Airway epithelial cell (primary cell): ENCODE data around the gene ZNF503. TPM values are rescaled to one million over a fixed set of nuclear protein-coding genes. Genes with fewer than 3 reads are reported as not detected.

Experiments
- total RNA-seq: library from RNA; depleted of rRNA; stranded (reverse); fragments of >200 nt; gene quantifications from 2 replicates; pipeline ENCODE4 v1.2.3, GENCODE V29; 2015

The ZNF503 gene
- total RNA-seq: 18.6 and 22.7 TPM in 2 replicates

DNA sequence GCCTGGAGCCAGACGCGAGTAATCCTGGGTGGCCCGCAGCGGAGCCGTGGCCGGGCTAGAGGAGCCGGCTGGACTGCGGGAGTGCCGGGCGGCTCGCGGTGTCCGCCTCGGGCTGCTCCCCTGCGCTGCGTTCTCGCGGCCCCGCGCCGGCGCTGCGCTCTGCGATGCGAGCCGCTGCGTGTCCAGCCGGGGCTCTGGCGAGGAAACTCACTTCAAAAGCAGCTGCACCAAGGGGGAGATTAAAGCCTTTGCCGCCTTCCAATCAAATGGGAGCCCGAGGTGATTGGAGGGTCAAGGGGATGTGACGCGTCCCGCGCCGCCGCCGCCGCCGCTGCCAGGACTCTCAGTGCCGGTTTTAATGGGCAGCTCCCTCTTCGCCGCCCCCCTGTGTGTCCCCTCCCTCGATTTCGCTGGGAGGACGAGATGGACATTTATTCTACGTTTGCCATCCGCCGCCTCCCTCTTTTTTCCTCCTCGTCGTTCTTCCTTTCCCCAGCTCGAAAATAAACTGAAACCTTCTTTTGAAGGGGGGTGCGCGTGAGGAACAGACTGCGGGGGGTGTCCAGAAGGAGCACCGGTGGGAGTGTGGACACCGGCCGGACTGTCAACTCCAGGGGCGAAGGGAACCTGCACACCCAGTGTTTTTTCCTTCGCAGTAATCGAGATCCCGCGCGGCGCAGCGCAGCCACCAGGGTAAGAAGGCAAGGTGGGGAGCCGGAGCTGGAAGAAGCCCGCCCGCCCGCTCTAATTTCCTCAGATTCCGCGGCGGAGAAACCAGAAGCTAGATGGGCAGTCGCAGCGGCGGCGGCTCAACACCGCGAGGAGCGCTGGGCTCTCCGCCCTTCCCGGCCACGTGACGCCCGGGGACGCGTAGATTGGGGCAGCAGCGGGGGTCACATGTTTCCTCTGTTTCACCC lies at the start of gene ZNF503:
TSS of gene ZNF503 (minus strand) at position 196 of the 917 bp plus-strand sequence. CDS start 345 bp downstream, outside the sequence.

GRCh38 chr10:75431180-75432111 lies 29.9 kb upstream of the ZNF503 start, which contains the start of gene LRMDA:
TSS of gene LRMDA (plus strand) at chr10:75431624.

Other genes with a start within 250 kb of the ZNF503 start
- 224 and 226 TPM in 2 replicates for gene VDAC2, start 191.0 kb downstream of the ZNF503 start, total RNA-seq
- 57.6 and 87.0 TPM in 2 replicates for gene COMTD1, start 165.8 kb downstream of the ZNF503 start, total RNA-seq
- gene LRMDA, start 29.9 kb upstream of the ZNF503 start, total RNA-seq: 1.3 TPM in 2 replicates